NCI-H748 treated with DMSO at 0.1 percent for 48 hours (cell line): ENCODE data around the gene RNPS1.

Experiments
- DNase-seq: peaks from one replicate; lab custom pipeline; 2025; lab: John Stamatoyannopoulos, UW

Gene RNPS1

DNA sequence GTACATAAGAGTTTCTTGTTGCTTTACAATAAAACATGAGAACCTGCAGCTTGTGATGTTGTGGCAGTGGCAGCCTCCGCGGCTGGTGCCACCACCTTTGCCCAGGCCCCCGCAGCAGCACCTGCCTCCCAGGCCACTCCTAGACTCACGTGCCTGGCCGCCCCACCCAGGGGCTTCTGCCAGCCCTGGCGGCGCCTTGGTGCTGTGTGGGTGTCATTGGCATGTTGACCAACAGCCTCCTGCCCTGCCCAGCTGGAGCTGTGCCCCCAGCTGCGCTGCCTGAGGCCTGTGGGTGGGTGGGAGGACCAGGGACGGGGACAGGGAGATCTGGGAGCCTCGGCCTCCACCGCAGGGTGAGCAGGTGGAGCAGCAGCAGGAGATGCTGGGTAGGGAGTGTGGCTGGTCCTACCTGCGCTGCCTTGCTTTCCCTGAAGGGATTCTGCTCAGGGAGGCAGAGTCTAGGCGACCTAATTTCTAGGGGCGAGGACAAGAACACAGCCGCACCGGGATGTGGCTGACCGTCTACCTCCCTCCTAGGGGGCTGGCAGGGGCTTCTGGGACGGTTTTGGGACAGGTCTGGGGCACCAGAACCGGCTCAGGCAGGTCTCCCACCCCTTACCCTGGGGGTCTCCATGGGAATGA, 32.1 kb downstream of the RNPS1 start:
- DNase-seq: no peak

DNA sequence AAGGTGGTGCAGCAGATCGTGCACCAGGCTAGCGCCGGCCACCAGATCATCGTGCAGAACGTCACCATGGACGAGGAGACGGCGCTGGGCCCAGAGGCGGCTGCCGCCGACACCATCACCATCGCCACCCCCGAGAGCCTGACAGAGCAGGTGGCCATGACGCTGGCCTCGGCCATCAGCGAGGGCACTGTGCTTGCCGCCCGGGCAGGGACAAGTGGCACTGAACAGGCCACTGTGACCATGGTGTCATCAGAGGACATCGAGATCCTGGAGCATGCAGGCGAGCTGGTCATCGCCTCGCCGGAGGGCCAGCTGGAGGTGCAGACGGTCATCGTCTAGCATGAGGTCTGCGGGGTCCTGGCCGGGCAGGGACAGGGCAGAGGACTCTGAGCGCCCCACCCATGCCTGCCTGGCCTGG, 32.7 kb downstream of the RNPS1 start:
- no peak for DNase-seq

DNA sequence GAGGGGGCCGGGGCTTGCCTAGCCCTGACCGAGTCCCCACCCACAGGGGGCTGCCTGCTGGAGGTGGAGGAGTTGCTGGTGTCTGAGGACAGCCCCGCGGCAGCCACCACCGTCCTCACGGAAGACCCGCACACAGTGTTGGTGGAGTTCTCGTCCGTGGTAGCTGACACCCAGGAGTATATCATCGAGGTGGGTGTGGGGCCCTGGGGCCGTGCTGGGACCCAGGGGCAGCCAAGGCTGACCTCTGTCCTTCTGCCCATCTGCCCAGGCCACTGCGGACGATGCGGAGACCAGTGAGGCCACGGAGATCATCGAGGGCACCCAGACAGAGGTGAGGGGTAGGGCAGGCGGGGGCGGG, 33.1 kb downstream of the RNPS1 start:
- DNase-seq: no peak

DNA sequence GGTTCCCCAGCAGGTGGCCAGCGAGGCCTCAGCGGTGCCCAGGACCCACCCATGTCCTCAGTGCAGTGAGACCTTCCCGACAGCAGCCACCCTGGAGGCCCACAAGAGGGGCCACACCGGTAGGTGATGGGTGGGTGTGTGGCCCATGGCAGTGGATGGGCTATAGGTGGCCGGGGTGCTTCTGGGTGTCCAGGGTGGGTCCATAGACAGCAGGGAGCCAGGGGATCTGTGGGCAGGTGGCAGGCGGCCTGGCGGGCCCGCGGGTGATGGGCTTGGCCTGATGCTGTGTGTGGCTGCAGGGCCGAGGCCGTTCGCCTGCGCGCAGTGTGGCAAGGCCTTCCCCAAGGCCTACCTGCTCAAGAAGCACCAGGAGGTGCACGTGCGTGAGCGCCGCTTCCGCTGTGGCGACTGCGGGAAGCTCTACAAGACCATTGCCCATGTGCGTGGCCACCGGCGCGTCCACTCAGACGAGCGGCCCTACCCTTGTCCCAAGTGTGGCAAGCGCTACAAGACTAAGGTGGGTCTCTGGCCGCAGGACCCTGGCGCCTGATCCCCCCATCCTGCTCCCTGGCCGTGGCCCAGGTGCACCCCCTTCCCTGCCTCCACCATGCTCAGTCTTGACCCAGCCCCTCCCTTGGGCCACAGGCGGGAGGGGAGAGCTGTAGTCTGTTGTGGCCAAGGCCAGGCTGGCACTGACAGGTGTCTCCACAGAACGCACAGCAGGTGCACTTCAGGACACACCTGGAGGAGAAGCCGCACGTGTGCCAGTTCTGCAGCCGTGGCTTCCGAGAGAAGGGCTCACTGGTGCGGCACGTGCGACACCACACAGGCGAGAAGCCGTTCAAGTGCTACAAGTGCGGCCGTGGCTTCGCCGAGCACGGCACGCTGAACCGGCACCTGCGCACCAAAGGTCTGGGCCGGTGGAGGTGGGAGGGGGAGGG, 33.8 kb downstream of the RNPS1 start:
- no peak for DNase-seq

DNA sequence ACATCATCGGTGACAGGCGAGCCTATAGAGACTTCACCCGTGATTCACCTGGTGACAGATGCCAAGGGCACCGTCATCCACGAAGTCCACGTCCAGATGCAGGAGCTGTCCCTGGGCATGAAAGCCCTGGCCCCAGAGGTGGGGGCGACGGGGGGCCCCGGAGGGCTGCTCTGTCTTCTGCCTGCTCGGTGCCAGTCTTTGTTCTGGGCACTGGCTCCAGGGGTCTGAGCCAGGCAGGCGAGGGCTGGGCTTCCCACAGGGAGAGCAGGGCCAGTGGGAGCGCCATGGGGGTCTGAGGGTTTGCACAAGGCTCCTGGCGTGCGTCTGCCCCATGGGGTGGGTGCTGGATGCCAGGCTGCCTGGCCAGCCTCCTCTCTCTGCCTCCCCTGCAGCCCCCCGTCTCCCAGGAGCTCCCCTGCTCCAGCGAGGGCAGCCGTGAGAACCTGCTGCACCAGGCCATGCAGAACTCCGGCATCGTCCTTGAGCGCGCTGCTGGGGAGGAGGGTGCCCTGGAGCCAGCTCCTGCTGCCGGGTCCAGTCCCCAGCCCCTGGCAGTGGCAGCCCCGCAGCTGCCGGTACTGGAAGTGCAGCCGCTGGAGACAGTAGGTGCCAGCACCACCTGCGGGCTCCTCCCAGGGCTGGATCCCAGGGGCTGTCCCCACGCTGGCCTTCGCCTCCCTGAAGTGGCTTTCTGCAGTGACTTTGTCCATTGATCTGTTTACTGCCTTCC, 34.7 kb downstream of the RNPS1 start:
- no peak for DNase-seq

DNA sequence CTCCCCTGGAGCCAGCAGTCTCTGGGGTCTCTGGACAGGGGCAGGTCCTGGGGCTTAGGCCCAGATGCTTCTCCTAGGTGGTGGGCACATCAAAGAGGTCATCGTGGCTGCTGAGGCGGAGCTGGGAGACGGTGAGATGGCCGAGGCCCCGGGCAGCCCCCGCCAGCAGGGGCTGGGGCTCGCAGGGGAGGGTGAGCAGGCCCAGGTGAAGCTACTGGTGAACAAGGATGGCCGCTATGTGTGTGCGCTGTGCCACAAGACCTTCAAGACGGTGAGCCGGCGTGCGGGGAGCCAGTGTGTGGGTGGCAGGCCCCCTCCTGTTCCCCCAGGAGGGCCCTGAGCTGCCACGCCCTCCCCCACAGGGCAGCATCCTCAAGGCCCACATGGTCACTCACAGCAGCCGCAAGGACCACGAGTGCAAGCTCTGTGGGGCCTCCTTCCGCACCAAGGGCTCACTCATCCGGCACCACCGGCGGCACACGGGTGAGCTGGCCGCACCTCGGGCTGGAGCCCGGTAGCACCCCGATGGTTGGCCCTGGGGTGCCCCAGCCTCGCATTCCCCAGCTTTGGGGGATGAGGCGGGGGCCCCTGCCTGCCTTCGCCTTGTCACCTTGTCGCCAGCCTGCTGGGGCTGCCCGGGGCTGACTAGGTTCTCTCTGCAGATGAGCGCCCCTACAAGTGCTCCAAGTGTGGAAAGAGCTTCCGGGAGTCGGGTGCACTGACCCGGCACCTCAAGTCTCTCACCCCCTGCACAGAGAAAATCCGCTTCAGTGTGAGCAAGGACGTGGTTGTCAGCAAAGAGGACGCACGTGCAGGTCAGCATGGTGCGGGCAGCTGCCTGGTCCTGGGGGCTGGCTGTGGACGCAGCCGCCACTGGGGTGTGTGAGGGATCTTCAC, 35.6 kb downstream of the RNPS1 start:
- DNase-seq: no peak

DNA sequence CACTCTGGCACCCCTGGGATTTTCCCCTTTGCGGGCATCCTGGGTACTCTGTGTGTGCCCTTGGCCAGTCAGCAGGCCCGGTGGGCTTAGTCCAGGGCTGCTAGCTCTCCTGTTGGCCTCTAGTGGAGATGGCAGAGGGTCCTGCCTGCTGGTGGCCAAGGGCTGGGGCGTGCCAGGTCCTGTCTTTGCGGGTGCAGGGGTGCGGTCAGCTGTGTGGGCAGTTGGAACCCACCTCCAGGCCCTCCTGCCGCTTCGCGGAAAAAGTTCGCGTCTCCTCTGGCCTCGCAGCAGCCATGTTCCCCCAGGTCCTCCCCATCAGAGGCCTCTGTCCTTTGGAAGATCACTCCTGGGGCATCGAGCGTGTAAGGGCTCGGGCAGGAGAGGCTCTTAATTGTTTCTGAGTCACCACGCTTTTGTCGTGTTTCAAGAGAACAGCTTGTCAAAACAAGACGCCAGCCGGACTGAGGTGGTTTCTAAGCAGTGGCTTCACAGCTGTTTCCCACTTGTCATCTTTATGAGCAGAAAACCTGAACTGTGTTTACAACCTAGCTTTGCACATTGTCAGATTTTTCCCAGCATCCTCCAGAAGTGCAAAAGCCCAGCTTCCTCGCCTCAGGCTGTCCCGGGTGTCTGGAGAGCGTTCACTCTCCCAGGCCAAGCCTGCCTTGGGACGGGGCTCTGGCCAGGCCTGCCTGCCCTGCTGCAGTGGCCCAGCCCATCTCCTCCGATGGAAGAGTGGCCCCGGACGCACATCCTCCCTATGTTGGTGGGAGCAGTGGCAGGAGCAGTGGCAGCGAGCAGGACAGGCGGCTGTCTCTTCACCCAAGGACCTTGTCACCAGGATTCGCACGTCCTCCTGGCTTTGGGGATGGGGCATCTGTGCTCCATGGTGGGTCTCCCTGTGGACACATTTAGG, 36.7 kb downstream of the RNPS1 start:
- no peak for DNase-seq

DNA sequence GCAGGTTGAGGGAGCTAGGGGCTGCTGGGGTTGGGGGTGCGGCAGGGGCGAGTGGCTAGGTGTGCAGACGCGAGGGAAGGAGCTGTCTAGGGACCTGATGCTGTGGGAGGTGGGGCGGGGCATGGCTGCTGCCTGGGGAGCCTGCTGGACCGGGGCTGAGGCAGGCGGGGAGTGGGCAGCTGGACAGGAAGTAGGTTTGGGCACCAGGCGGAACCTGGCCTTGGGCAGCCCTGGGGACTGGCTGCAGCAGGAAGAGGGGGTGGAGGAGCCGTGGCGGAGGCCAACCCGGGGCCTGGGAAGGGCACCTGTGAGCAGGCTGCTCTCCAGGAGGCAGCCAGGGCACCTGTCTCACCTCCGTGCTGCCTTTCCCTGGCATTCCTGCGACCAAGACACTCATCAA, 37.5 kb downstream of the RNPS1 start:
- no peak for DNase-seq

DNA sequence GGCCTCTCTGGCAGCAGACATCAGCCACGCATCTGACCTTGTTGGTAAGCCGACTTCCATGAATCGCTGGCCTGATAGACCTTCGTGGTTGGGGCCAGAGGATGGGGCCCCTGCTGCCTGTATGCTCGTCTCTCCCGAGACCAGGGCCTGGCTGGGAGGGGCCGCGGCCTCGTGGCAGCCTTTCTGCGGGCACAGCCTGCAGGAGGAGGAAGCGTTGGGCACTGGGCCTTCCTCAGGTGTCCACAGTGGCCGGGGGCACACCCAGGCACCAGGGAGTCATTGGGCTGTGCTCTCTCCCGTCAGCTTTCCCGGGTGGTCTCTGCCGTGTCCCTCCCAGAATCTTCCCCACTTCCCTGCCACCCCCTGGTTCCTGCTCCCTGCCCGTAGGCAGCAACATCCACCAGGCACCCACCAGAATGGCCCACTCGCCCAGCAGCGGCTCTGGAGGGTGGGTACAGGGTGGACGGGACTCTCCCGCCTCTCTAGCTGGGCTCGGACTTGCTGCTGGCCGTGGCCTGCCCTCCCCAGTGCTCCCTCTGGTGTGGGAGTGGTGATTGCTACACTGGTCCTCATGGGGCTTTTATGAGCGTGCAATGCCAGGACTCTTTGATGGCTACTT, 38.2 kb downstream of the RNPS1 start:
- no peak for DNase-seq

DNA sequence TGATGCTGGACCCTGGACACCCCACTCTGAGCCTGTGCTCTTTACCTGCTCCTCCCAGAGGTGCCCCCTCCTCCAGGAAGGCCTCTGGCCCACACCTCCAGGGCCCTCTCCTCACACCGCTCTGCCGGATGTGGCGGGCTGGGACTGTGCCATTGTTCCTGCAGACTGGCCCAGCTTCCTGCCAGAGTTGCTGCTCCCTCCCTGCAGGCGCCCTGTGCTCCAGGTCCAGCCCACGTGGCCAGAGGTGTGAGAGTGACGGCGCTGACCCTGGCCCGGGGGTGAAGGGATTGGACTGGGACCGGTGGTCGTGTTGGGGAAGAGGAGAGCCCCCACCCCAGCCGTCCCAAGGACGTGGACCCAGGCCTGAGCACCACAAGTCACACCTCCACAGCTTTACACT, 38.8 kb downstream of the RNPS1 start:
- no peak for DNase-seq

DNA sequence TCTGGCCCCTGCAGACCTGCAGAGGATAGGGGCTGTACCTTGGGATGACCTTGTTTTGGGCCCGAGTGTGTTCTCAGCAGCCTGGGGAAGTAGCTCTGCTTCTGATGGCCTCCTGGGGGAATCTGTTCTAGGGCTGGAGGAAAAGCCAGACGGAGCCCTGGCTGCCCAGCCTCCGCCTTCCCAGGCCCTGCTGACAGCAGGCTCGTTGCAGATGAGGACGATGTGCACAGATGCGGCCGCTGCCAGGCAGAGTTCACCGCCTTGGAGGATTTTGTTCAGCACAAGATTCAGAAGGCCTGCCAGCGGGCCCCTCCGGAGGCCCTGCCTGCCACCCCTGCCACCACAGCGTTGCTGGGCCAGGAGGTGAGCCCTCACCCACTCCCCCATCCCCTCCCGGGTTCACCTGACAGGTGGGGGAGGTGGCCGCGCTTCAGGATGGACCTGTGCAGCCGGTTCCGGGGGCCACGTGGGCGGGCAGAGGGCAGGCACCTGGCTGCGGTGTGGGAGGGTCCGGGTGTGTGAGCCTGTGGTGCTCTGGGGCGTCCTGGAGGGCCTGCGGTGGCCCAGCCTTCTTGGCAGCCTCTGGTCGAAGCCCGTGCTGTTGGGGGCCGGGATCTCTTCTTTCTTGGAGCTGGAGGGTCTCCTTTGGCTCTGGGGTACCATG, 39.6 kb downstream of the RNPS1 start:
- DNase-seq: no peak

DNA sequence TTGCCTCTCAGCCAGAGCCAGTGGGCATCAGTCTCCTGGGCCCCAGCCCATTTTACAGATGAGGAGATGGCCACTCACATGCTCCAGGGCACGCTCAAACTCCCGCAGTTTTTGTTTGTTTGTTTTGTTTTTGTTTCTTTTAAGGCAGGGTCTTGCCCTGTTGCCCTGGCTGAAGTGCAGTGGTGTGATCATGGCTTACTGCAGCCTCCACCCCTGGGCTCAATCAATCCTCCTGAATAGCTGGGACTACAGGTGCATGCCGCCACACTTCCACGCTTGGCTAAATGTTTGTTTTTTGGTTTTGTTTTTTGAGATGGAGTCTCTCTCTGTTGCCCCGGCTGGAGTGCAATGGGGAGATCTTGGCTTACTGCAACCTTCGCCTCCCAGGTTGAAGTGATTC, 41.0 kb downstream of the RNPS1 start:
- DNase-seq: no peak

DNA sequence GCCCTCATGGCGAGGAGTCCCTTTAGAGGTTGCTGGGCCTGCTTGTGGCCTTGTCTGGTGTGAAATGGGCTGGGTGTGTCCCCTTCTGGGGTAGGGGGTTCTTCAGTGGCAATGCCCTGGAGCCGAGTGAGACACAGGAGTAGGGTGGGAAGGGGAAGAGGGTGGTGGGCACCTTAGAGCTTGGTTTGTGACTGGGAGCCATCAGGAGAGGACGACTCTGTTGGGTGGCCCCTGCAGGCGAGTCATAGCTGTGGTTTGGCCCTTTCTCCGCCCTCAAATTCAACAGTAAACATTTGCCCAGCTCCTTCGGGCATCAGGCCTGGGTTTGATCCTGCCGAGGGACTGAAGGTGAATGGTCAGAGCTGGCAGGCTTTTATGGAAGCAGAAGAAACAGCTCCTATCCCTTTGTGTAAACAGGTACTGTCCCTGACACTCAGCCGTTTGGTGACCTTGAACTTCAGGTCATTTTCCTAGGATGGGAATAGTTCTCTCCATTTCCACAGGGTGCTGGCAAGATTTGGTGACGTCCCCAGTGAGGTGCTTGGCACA, 41.6 kb downstream of the RNPS1 start:
- no peak for DNase-seq

DNA sequence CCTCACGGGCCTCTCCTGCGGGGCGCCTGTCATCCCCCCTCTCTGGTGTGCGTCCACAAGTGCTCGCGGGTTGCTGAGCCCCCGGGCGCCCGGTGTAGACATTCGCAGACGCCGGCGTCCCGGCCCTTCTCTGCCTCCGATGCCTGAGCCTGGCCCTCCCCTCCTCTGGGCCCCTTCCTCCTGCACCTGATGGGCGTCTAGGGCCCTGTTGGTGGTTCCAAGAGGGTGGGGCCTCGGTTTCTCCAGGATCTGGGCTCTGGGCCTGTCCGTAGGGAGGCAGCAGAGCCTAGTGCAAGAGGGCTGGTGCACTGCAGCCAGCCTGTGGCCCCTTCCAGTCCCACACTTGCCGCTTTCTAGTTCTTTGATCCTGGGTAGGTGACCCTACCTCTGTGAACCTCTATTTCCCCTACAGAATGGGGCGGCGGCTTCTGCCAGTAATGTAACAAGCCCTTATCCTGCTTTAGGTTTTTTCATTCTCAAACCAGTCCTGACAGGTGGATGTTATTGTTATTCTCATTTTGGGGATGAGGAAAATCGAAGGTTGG, 43.9 kb downstream of the RNPS1 start:
- DNase-seq: no peak

DNA sequence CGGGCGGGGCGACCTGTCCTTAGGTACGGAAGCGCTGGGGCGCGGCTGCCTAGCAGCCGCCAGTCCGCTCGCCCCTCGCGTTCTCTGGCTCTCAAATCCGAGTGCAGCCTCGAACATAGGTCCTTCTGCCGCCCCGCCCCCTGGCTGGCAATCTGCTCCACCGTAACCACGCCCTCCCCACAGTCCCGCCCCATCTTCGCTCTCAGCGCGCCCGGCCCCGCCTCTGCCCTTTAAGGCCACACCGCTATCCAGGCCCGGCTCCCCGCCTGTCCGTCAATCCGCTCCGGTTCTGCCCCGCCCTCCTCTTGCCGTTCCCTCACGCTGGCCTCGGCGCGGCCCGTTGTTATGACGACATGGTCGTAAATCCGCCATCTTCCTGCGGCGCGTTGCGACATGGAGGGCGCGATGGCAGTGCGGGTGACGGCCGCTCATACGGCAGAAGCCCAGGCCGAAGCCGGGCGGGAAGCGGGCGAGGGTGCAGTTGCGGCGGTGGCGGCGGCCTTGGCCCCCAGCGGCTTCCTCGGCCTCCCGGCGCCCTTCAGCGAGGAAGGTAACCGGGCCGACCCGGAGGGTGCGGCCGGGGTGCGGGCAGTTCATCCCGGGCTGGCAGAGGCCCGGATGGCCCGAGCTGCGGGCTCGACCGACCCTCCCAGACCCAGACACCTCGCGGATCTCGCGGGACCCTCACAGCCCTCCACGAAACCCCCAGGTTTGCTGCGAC, 44.5 kb downstream of the RNPS1 start, which contains the start of gene E4F1:
Gene E4F1, plus strand, starts transcription at position 371 of the 721 bp plus-strand sequence. Its CDS starts 23 bp downstream, at position 394.
- peak; percentile 91 for DNase-seq

DNA sequence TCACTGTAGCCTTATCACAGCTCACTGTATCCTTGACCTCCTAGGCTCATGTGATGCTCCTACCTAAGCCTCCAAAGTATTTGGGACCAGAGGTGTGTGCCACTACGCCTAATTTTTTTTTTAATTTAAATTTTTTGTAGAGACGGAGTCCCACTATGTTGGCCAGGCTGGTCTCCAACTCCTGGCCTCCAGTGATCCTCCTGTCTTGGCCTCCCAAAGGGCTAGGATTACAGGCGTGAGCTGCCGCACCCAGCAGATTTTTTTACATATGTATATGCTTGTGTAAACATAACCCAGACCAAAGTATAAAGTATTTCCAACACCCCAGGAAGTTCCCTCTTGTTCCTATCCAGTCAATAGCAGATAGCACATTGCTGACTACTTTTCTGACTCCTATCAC, 51.6 kb downstream of the RNPS1 start:
- DNase-seq: no peak

DNA sequence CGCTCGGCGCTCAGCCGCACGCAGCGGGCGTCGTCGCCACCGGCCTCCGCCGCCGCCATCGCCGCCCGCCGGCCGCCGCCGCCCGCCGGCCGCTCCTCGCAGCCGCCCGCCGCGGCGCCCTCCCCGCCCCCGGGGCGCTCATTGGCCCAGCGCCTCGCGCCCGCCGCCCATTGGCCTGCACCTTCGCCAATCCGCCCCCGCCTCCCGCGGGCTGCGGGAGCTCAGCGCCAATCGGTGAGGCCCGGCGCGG, 53.3 kb downstream of the RNPS1 start, which contains the start of gene PGP:
Gene PGP, minus strand, starts transcription at position 122 of the 250 bp plus-strand sequence. Its CDS starts 63 bp downstream, at position 59.
- no peak for DNase-seq
